GM18868 (cell line): ENCODE results near the gene STK11IP.

ENCODE experiments used
- ATAC-seq: cut with Tn5 transposase; IDR thresholded peaks from one replicate; pipeline ENCODE4 v1.9.1; 2021; ENCODE audit warnings: mild to moderate bottlenecking, moderate library complexity; ENCODE audit not compliant: unreplicated experiment

The STK11IP gene

DNA sequence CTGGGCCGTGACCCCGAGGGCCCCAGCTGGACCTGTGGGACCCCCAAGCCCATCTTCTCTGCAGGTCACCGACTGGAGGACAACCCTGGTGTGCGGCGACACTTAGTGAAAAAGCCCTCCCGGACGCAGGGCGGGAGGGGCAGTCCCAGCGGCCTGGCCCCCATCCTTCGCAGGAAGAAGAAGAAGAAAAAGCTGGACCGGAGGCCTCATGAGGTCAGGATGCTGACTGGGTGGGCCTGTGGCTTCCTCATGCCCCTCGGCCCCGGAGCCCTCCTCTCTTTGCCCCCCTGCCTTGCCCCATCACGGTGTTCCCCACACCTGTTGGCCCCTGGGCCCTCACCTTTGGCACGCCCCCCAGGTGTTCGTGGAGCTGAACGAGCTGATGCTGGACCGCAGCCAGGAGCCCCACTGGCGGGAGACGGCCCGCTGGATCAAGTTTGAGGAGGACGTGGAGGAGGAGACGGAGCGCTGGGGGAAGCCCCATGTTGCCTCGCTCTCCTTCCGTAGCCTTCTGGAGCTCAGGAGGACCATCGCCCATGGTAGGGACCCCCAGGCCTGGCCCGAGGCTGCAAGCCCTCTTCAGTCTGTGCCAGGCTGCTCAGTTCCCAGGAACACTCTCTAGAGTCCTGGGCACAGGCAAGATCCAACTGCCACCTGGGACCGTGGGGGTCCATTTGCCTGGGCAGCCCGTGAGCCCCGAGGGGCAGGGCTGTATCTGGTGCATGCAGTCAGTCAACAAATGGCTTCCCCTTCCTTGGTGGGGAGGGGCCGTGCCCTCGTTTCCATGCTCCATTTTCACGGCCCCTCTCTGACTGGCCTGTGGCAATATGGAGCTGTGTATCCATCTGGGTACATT is 34.5 kb downstream of the STK11IP start:
- ATAC-seq: no peak

- no peak for ATAC-seq
Observed at GRCh38 chr2:219632760-219633105, 35.1 kb downstream of the STK11IP start.

- ATAC-seq: no peak
Observed at GRCh38 chr2:219633276-219634065, 35.8 kb downstream of the STK11IP start.

DNA sequence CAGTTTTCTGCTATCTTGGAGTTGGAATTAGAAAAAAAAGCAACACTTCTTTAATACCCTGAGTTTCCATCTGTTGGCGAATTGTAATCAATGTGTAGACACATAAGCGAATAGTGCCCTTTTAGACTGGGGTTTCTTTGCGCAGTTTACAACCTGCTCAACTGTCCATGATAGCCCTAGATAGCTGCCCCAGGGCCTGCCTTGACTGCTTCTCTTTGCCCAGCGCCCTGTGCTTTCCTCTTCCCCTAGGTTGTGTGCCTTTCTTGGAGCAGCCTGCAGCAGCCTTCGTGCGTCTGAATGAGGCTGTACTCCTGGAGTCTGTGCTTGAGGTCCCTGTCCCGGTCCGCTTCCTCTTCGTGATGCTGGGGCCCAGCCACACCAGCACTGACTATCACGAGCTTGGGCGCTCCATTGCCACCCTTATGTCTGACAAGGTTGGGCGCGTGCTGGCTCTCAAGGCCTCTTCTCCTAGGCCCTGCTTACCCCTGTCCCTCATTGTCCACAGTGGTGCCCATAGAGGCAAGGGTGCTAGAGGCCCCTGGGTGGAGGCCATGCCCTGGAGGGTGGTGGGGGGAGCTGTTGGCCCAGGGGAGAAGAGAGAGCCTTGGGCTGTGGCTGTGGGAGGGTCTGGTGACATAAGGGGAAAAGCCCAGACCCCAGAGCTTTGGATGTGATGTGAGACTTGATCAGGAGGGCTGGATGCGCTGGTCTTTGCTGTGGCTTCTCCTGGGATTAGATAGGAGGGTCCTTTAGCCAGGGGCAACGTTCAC is 36.7 kb downstream of the STK11IP start:
- ATAC-seq: no peak

DNA sequence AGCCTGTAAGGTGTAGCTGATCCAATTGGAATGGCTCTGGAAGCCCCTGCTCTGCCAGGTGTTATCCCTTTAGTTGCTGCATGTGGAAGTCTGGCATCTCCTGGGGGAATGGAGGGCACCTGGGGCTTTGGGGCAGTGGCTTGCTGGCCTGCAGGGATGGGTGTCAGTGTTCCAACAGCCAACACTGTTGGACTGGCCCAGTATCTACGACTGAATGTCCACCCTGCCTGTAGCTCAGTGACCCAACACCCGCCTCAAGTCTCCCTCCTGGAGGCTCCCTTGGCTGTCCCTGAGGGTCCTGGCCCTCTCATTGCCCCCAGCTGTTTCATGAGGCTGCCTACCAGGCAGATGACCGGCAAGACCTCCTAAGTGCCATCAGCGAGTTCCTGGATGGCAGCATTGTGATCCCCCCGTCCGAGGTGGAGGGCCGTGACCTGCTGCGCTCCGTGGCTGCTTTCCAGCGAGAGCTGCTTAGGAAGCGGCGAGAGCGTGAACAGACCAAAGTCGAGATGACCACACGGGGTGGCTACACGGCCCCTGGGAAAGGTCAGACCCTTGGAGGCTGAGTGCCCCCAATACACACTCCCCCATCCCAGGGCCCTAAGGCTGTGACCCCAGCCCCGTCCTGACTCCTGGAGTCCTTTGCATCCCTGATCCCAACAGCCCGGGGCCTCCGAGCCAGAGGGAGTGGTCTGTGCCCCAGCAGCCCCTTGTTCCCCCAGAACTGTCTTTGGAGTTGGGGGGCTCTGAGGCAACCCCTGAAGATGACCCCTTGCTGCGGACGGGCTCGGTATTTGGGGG is 37.5 kb downstream of the STK11IP start:
- no peak for ATAC-seq

GRCh38 chr2:219636144-219636915 is 38.7 kb downstream of the STK11IP start:
- no peak for ATAC-seq

DNA sequence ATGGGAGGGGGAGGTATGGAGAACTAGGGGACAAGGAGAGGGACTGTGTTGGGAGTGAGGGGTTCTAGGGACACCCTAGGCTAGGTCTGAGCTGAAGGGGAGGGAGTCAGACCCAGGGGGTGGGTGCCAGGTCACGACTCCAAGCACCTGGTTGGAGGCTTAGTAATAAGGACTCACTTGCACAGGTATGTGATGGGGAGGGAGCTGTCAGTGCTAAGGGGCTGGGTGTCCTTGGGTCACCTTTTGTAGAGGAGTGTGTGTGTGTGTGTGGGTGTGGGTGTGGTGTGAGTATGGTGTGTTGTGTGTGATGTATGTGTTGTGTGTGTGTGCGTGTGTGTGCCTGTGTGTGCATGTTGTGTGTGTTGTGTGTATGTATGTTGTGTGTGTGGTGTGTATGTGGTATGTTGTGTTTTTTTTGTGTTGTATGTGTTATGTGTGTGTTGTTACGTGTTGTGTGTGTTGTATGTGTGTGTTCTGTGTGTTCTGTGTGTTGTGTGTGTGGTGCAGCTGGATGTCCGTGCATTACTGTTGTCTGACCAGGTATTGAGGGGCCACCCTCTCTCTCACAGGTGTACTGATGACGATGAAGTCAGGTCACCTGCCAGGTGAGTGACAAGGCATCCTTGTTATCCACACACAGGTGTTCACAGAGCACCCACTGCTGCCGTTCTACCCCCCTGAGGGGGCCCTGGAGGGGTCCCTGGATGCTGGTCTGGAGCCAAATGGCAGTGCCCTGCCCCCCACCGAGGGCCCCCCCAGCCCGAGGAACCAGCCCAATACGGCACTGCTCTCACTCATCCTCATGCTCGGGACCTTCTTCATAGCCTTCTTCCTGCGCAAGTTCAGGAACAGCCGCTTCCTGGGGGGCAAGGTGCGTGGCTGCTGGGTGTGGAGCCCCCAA is 39.5 kb downstream of the STK11IP start:
- no peak for ATAC-seq

GRCh38 chr2:219637842-219638185 is 40.2 kb downstream of the STK11IP start:
- no peak for ATAC-seq

- no peak for ATAC-seq
Observed at GRCh38 chr2:219638217-219638947, 40.7 kb downstream of the STK11IP start.

- no peak for ATAC-seq
Observed at GRCh38 chr2:219638948-219639755, 41.5 kb downstream of the STK11IP start.

DNA sequence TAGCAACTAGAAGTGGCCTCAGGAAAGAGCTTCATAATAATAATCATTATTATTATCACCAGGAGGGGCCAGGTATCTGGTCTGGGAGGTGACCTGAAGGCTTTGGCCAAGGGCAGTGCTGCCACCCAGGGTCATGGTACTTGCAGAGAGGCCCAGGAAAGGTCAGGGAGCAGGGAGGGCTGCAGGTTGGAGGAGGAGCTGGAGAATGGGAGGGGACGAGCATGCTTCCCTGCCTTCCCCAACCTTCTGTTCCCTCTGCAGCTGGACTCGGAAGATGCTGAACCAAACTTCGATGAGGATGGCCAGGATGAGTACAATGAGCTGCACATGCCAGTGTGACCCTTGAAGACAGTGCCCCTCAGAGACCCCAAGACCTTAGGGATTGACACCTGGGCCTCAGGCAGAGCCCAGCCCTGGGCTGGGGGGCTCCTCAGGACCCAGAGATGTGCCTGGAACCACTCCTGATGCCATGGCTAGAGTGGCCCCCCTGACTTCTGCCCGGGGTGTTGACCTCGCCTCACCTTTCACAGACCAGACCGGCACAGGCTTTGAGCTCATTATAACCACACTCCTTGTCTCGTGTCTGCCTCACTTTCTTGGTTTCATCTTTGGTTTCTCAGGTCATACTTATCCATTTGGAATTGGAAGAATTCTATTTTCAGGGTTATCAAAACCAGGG is 43.9 kb downstream of the STK11IP start:
- ATAC-seq: no peak

DNA sequence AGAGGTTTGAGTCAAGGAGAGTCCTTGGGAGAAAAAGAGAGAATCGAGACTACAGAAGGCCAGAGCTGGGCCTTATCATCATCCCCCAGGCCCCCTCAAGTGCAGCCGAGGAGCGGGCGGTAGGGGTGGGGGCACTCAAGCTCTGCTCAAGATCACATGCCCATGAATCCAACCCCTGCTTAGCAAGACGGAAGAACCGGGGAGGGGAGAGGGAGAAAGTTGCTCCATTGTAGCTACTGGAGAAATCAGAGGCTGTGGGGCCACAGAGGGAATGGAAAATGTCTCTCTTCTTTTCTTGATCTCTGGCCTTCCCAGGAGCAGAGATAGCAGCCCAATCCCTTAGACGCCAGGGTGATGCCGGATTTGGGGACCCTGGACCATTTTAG is 44.4 kb downstream of the STK11IP start:
- no peak for ATAC-seq

- ATAC-seq: peak; percentile 97
Observed at GRCh38 chr2:219642465-219643083, 44.9 kb downstream of the STK11IP start.

GRCh38 chr2:219643084-219643473 is 45.4 kb downstream of the STK11IP start:
- ATAC-seq: no peak

- ATAC-seq: no peak
Observed at GRCh38 chr2:219643788-219644398, 46.2 kb downstream of the STK11IP start.
